Ishikawa (cell line): Measurements from ENCODE around the gene SNCAIP.

ENCODE experiments used
- CEBPB ChIP-seq: IDR thresholded peaks from 2 replicates; pipeline ENCODE4 v1.6.1; 2012
- CREB1 ChIP-seq: IDR thresholded peaks from 2 replicates; pipeline ENCODE4 v1.6.1; 2012; ENCODE audit warnings: low read depth
- EGR1 ChIP-seq: IDR thresholded peaks from 2 replicates; pipeline ENCODE4 v1.6.1; 2012
- EP300 ChIP-seq: IDR thresholded peaks from 2 replicates; pipeline ENCODE4 v1.6.1; 2012; ENCODE audit warnings: borderline replicate concordance
- MAX ChIP-seq: IDR thresholded peaks from 2 replicates; pipeline ENCODE4 v1.6.1; 2012
- NFIC ChIP-seq: IDR thresholded peaks from 2 replicates; pipeline ENCODE4 v1.6.1; 2012
- RAD21 ChIP-seq: IDR thresholded peaks from 2 replicates; pipeline ENCODE4 v1.6.1; 2012; ENCODE audit warnings: low read depth
- REST ChIP-seq: IDR thresholded peaks from 2 replicates; pipeline ENCODE4 v1.6.1; 2012; ENCODE audit warnings: low read depth, mild to moderate bottlenecking
- TAF1 ChIP-seq: IDR thresholded peaks from 2 replicates; pipeline ENCODE4 v1.6.1; 2012; ENCODE audit warnings: low read depth, mild to moderate bottlenecking
- TCF12 ChIP-seq: IDR thresholded peaks from 2 replicates; pipeline ENCODE4 v1.6.1; 2012; ENCODE audit warnings: low read depth
- USF1 ChIP-seq: IDR thresholded peaks from 2 replicates; pipeline ENCODE4 v1.6.1; 2012
- YY1 ChIP-seq: IDR thresholded peaks from 2 replicates; pipeline ENCODE4 v1.6.1; 2012; ENCODE audit warnings: low read depth

GRCh38 chr5:122377026-122377425 is 65.0 kb downstream of the SNCAIP start:
- TF ChIP-seq RAD21 (no peak), CEBPB (no peak), TAF1 (no peak), CREB1 (no peak), TCF12 (no peak), YY1 (no peak), NFIC (no peak), MAX (no peak), REST (no peak), USF1 (no peak), EP300 (no peak), EGR1 (no peak)
